ENCODE measurements around the gene CALM1.

CALM1 gene

GRCh38 chr14:90402016-90402415 is 5.2 kb downstream of the CALM1 start:
- DNase-seq: peak in 1 of 42 donors; percentile 49
- intact Hi-C loops (cut with DNase I): loop anchor here (10.0 kb wide), 1 partner anchor 113 kb away; no protein-coding TSS in a partner anchor

GRCh38 chr14:90403065-90403464 is 6.2 kb downstream of the CALM1 start:
- no peak for DNase-seq
- intact Hi-C loops (cut with DNase I): loop anchor here (10.0 kb wide), 1 partner anchor 112 kb away; no protein-coding TSS in a partner anchor

GRCh38 chr14:90405101-90405500 is 8.3 kb downstream of the CALM1 start:
- DNase-seq: no peak
- intact Hi-C loops (cut with DNase I): loop anchor here (10.0 kb wide), 1 partner anchor 110 kb away; no protein-coding TSS in a partner anchor

GRCh38 chr14:90405755-90406154 is 8.9 kb downstream of the CALM1 start:
- DNase-seq: no peak
- intact Hi-C loops (cut with DNase I): loop anchor here (10.0 kb wide), 1 partner anchor 109 kb away; no protein-coding TSS in a partner anchor

DNA sequence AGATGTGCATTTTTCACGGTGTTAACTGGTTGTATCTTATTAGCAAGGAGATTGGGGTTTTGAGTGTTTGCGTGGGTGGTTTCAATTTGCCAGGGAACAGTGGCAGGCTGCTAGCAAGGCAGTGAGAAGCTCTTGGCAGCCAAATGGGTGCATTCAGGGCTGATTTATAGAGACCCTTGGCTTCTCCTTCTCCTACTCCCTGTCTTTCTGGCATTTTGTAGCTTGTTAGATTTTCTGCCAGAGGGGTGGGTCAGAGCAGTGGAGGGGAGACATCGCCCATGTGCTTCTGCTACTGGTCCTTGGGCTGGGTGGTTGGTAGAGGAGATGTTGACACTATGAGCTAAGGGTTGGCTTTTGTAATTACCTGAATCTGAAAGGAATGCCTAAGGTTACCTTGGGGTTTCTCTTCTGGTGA is 9.6 kb downstream of the CALM1 start:
- intact Hi-C loops (cut with DNase I): loop anchor here (10.0 kb wide), 1 partner anchor 108 kb away; no protein-coding TSS in a partner anchor
- peak in 13 of 42 donors; percentile 21 to 71 (median 45) for DNase-seq

DNA sequence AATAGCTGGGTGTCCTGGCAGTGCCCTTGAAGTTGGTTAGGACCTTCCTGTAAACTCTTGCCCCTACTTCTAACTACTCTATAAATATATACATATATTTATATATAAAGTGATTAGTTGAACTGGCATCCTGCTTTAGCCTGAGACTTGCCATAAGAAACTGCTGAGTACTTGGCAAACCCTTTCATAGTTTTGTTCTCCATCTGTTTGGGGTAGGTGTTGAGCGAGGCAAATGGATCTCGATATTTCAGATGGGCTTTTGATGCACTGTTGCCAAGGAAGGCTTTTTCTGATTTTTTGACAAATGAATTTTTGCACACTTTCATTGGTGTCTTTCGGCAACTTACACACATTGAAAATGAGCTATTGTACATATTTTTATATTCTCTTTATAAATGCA is 10.4 kb downstream of the CALM1 start:
- intact Hi-C loops (cut with DNase I): loop anchor here (10.0 kb wide), 1 partner anchor 108 kb away; no protein-coding TSS in a partner anchor

GRCh38 chr14:90408713-90409112 is 11.9 kb downstream of the CALM1 start:
- peak in 5 of 42 donors; percentile 22 to 51 (median 25) for DNase-seq

More for the DNA sequence above, 10.4 kb downstream of the CALM1 start:
- no peak for DNase-seq

GRCh38 chr14:90409209-90409730 is 12.4 kb downstream of the CALM1 start:
- DNase-seq: peak in 33 of 42 donors; percentile 12 to 87 (median 53)
- intact Hi-C loops (cut with DNase I): loop anchor here (10.0 kb wide), 1 partner anchor 106 kb away; no protein-coding TSS in a partner anchor

More at GRCh38 chr14:90408713-90409112, 11.9 kb downstream of the CALM1 start:
- intact Hi-C loops (cut with DNase I): loop anchor here (10.0 kb wide), 1 partner anchor 106 kb away; no protein-coding TSS in a partner anchor

DNA sequence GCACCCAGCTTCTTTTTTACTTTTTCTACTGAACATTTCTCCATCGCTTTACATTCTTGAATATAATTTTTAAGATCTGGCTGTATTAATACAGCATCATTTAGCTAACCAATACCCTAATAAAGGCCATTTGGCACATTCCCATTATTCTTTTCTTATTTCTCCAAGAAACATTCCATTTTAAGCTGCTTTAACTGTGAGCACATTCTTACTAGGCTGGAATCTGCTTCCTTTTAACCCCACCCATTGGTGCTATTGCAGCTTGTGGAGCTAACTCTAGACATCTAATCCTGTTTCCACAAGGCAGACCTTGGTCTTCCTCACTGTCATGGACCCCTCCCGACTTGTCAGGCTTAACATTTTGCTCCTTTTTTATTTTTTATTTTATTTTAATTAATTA is 15.2 kb downstream of the CALM1 start:
- intact Hi-C loops (cut with DNase I): no loop called here
- DNase-seq: no peak

- intact Hi-C loops (cut with DNase I): no loop called here
- peak in 1 of 42 donors; percentile 3 for DNase-seq
Measured at GRCh38 chr14:90416720-90417119, 19.9 kb downstream of the CALM1 start.

DNA sequence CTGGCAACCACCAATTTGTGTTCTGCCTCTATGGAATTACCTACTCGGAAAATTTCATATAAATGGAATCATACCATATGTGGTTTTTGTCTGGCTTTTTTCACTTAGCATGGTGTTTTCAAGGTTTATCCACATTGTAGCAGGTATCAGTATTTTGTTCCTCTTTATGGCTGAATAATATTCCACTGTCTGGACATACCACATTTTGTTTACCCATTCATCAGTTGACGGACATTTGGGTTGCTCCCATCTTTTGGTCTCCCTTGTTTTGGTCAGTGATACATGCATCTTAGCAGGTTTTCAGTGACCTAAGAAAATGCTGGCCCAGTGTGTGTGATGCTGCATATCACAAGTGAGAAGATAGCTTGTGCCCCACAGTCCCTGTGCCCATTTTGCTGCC is 21.2 kb downstream of the CALM1 start:
- intact Hi-C loops (cut with DNase I): no loop called here

DNA sequence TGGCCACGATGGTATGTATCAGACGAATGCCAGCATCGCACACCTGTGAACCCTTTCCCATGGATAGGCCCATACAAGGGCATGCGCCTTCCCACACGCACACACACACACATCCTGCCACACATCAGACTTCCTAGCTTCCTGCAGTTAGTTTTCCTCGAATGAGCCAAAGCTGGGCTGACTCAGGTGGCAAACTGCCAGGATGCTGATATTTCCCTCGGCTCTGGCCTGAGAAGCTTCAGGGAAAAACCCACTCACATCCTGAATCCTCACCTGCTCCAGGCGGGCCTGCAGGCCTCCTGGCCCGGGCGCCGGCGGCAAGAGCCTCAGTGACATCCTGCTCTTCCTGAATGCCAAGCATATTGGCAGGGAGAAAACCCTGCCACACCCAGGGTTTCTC is 22.4 kb downstream of the CALM1 start:
- peak in 40 of 42 donors; percentile 27 to 89 (median 66) for DNase-seq
- intact Hi-C loops (cut with DNase I): no loop called here

More for the DNA sequence above, 21.2 kb downstream of the CALM1 start:
- DNase-seq: peak in 1 of 42 donors; percentile 12

DNA sequence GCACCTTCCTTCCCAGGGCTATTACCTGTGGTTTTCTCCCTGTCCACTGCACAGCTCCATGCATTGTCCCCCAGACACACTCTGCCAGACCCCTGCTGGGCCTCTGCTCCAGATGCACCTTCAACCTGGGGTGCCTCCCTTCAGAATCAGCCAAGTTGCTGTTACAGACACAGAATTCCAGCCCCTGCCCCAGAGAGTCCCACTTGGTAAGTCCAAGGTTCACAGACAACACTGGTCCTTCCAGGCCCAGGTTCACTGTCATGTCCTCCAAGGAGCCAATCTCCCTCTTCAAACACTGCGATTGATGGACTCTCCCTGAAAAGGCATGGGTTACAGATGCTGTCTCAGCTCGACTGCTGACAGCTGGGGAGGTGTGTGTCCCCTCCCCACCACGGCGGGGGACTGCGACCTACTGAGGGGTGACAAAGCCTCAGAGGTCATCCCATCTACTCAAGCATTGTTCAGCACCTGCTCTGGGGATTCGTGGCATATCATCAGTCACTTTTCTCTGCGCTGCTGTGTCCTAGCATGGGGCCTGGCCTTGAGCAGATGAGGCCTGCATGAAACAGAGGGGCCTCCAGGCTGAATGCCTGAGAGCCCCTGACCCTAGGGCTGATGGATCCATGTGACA is 24.3 kb downstream of the CALM1 start:
- peak in 5 of 42 donors; percentile 1 to 29 (median 13) for DNase-seq
- intact Hi-C loops (cut with DNase I): no loop called here

- intact Hi-C loops (cut with DNase I): no loop called here
- DNase-seq: no peak
Measured at GRCh38 chr14:90421632-90422020, 24.8 kb downstream of the CALM1 start.

- peak in 1 of 42 donors; percentile 2 for DNase-seq
- intact Hi-C loops (cut with DNase I): no loop called here
Measured at GRCh38 chr14:90423166-90423565, 26.3 kb downstream of the CALM1 start.

GRCh38 chr14:90424075-90424474 is 27.2 kb downstream of the CALM1 start:
- intact Hi-C loops (cut with DNase I): no loop called here

GRCh38 chr14:90424686-90425372 is 28.0 kb downstream of the CALM1 start:
- intact Hi-C loops (cut with DNase I): no loop called here
- peak in 3 of 42 donors; percentile 11 to 40 (median 13) for DNase-seq

More at GRCh38 chr14:90424075-90424474, 27.2 kb downstream of the CALM1 start:
- peak in 2 of 42 donors; percentile 10 to 13 for DNase-seq

GRCh38 chr14:90425373-90425879 is 28.6 kb downstream of the CALM1 start:
- DNase-seq: peak in 3 of 42 donors; percentile 8 to 39 (median 14)
- intact Hi-C loops (cut with DNase I): no loop called here

DNA sequence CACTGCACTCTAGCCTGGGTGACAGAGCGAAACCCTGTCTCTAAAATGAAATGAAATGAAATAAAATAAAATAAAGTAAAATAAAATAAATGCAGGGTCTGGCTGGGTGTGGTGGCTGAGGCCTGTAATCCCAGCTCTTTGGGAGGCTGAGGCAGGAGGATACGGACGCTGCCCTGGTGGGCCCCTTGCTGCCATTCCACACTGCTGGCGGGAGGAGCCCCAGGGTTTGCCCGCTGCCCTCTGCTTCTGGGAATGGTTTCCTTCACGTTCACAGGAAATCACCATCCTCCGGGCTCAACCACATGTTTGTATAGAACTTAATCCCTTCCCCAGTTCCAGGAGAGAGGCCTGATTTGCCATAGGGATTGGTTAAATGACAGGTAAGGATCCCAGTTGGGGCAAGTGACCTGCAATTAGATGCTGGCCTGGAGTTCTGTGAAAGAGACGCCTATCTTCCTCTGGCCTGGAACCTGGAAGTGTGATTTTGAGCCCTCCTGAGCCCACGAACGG is 29.3 kb downstream of the CALM1 start:
- peak in 3 of 42 donors; percentile 4 to 29 (median 6) for DNase-seq
- intact Hi-C loops (cut with DNase I): no loop called here
